Neural cell (in vitro differentiated cells): Measurements from ENCODE around the gene TECRL. TPM values are rescaled to one million over a fixed set of nuclear protein-coding genes. Genes with fewer than 3 reads are reported as not detected.

Source experiments
- H2AFZ ChIP-seq: fragments of 200-600, 300-800 bp; sonication (generic), shearing (Covaris generic); 2 replicates; pipeline ENCODE4 v1.6.0; 2014; ENCODE audit warnings: low read depth, mild to moderate bottlenecking, antibody characterized with exemption, low read length, moderate library complexity
- H3F3A ChIP-seq: fragments of 200-600 bp; shearing (Covaris generic); 2 replicates; pipeline ENCODE4 v1.6.1; 2016; ENCODE audit warnings: mild to moderate bottlenecking, moderate library complexity, mixed read lengths, antibody characterized with exemption, low read length; ENCODE audit not compliant: insufficient read depth, poor library complexity, severe bottlenecking
- H3K27ac ChIP-seq: fragments of 200-600, 300-800 bp; sonication (generic), shearing (Covaris generic); 2 replicates; pipeline ENCODE4 v1.5.1; 2014; ENCODE audit warnings: mild to moderate bottlenecking, low read length, moderate library complexity
- H3K27me3 ChIP-seq: fragments of 300-800, 200-600 bp; sonication (generic), shearing (Covaris generic); 2 replicates; pipeline ENCODE4 v1.6.0; 2014; ENCODE audit warnings: mild to moderate bottlenecking, low read depth, low read length, moderate library complexity; ENCODE audit not compliant: insufficient read depth
- H3K36me3 ChIP-seq: fragments of 300-800, 200-600 bp; sonication (generic), shearing (Covaris generic); 2 replicates; pipeline ENCODE4 v1.5.1; 2014; ENCODE audit warnings: mild to moderate bottlenecking, antibody characterized with exemption, low read length, moderate library complexity; ENCODE audit not compliant: insufficient read depth
- H3K4me2 ChIP-seq: fragments of 300-800, 200-600 bp; sonication (generic), shearing (Covaris generic); 2 replicates; pipeline ENCODE4 v1.6.0; 2014; ENCODE audit warnings: mild to moderate bottlenecking, low read length
- H3K4me3 ChIP-seq: fragments of 300-800, 200-600 bp; sonication (generic), shearing (Covaris generic); 2 replicates; pipeline ENCODE4 v1.5.1; 2014; ENCODE audit warnings: mild to moderate bottlenecking, low read length, moderate library complexity
- H3K79me2 ChIP-seq: fragments of 200-600 bp; shearing (Covaris generic); replicated peaks from 2 replicates; pipeline ENCODE4 v1.6.0; 2014; ENCODE audit warnings: mild to moderate bottlenecking, low read length, moderate library complexity; ENCODE audit not compliant: insufficient read depth
- H3K9ac ChIP-seq: fragments of 300-800, 200-600 bp; sonication (generic), shearing (Covaris generic); 2 replicates; pipeline ENCODE4 v1.6.1; 2016; ENCODE audit warnings: mild to moderate bottlenecking, low read length, mixed read lengths
- H3K9me2 ChIP-seq: fragments of 200-600 bp; shearing (Covaris generic); 2 replicates; pipeline ENCODE4 v1.6.1; 2016; ENCODE audit warnings: mild to moderate bottlenecking, low read length, mixed read lengths; ENCODE audit not compliant: insufficient read depth
- H3K9me3 ChIP-seq: fragments of 200-600, 300-800 bp; sonication (generic), shearing (Covaris generic); 2 replicates; pipeline ENCODE4 v1.6.1; 2016; ENCODE audit warnings: mild to moderate bottlenecking, mixed run types, low read length, moderate library complexity, mixed read lengths
- H4K20me1 ChIP-seq: fragments of 200-600 bp; shearing (Covaris generic); 2 replicates; pipeline ENCODE4 v1.6.1; 2016; ENCODE audit warnings: mild to moderate bottlenecking, mixed run types; ENCODE audit not compliant: insufficient read depth
- EP300 ChIP-seq: fragments of 450-650 bp; conservative IDR thresholded peaks from 2 replicates; pipeline ENCODE4 v1.6.1; 2014; ENCODE audit warnings: antibody characterized with exemption, mild to moderate bottlenecking, moderate library complexity; ENCODE audit not compliant: poor library complexity, severe bottlenecking
- EZH2 ChIP-seq: fragments of 200-600, 300-800 bp; shearing (Covaris generic), sonication (generic); IDR thresholded peaks from 2 replicates; pipeline ENCODE4 v1.6.1; 2014; ENCODE audit warnings: antibody characterized with exemption, low read length, borderline replicate concordance, mild to moderate bottlenecking; ENCODE audit not compliant: insufficient read depth, poor library complexity, severe bottlenecking
- MXI1 ChIP-seq: fragments of 450-650 bp; conservative IDR thresholded peaks from 2 replicates; pipeline ENCODE4 v1.6.1; 2014; ENCODE audit warnings: antibody characterized with exemption, mild to moderate bottlenecking; ENCODE audit not compliant: poor library complexity, severe bottlenecking
- POLR2AphosphoS5 ChIP-seq: IDR thresholded peaks from 2 replicates; pipeline ENCODE4 v1.6.1; 2012
- RAD21 ChIP-seq: fragments of 450-650 bp; conservative IDR thresholded peaks from 2 replicates; pipeline ENCODE4 v1.6.1; 2014; ENCODE audit warnings: antibody characterized with exemption, mild to moderate bottlenecking, moderate library complexity
- SMC3 ChIP-seq: fragments of 450-650 bp; conservative IDR thresholded peaks from 2 replicates; pipeline ENCODE4 v1.6.1; 2014; ENCODE audit warnings: antibody characterized with exemption, mild to moderate bottlenecking, moderate library complexity; ENCODE audit not compliant: poor library complexity
- TAF1 ChIP-seq: IDR thresholded peaks from 2 replicates; pipeline ENCODE4 v1.6.1; 2012; ENCODE audit warnings: low read depth
- polyA plus RNA-seq: library from polyadenylated mRNA; depleted of rRNA; stranded (reverse); fragments of >200 nt; gene quantifications from 2 replicates; pipeline ENCODE4 v1.2.3, GENCODE V29; 2014
- TF ChIP-seq, protein P1 (sequence below): IDR thresholded peaks from 2 replicates; pipeline ENCODE4 v1.6.1; 2012; ENCODE audit warnings: borderline replicate concordance
- TF ChIP-seq, protein P2 (sequence below): fragments of 450-650 bp; IDR thresholded peaks from 2 replicates; pipeline ENCODE4 v1.5.1; 2014; ENCODE audit warnings: antibody characterized with exemption, mild to moderate bottlenecking, moderate library complexity; ENCODE audit not compliant: poor library complexity, severe bottlenecking

Gene TECRL
- polyA plus RNA-seq, 1 donor from 2014 or later, result not detected

DNA sequence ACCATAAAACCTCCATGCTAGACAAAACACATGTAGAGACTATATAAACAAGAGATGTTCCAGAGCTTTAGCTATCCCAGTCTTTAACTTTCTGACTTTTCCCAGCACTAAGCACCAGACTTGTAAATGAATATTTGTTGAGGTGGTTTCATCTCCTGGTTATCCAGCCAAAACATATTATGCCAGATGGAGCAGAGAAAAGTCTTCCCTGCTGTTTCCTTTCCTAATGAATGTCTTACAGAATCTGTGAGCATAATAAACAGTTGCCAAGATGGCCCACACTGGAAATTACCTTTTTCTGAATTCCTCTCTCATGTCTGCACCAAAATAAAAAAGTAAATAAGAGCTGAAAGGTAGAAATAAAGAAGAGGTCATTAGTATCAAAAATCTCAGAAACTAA is 159.2 kb downstream of the TECRL start:
- H3F3A ChIP-seq, result no peaks in the 10 kb centered on the region
- no peaks in the 10 kb centered on the region for H3K27me3 ChIP-seq
- TF ChIP-seq TAF1 (no peak), SMC3 (no peak), EP300 (no peak), EZH2 (no peak), RAD21 (no peak), MXI1 (no peak), POLR2AphosphoS5 (no peak)
- TF ChIP-seq, protein P1, sequence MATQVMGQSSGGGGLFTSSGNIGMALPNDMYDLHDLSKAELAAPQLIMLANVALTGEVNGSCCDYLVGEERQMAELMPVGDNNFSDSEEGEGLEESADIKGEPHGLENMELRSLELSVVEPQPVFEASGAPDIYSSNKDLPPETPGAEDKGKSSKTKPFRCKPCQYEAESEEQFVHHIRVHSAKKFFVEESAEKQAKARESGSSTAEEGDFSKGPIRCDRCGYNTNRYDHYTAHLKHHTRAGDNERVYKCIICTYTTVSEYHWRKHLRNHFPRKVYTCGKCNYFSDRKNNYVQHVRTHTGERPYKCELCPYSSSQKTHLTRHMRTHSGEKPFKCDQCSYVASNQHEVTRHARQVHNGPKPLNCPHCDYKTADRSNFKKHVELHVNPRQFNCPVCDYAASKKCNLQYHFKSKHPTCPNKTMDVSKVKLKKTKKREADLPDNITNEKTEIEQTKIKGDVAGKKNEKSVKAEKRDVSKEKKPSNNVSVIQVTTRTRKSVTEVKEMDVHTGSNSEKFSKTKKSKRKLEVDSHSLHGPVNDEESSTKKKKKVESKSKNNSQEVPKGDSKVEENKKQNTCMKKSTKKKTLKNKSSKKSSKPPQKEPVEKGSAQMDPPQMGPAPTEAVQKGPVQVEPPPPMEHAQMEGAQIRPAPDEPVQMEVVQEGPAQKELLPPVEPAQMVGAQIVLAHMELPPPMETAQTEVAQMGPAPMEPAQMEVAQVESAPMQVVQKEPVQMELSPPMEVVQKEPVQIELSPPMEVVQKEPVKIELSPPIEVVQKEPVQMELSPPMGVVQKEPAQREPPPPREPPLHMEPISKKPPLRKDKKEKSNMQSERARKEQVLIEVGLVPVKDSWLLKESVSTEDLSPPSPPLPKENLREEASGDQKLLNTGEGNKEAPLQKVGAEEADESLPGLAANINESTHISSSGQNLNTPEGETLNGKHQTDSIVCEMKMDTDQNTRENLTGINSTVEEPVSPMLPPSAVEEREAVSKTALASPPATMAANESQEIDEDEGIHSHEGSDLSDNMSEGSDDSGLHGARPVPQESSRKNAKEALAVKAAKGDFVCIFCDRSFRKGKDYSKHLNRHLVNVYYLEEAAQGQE, result no peak
- TF ChIP-seq, protein P2, sequence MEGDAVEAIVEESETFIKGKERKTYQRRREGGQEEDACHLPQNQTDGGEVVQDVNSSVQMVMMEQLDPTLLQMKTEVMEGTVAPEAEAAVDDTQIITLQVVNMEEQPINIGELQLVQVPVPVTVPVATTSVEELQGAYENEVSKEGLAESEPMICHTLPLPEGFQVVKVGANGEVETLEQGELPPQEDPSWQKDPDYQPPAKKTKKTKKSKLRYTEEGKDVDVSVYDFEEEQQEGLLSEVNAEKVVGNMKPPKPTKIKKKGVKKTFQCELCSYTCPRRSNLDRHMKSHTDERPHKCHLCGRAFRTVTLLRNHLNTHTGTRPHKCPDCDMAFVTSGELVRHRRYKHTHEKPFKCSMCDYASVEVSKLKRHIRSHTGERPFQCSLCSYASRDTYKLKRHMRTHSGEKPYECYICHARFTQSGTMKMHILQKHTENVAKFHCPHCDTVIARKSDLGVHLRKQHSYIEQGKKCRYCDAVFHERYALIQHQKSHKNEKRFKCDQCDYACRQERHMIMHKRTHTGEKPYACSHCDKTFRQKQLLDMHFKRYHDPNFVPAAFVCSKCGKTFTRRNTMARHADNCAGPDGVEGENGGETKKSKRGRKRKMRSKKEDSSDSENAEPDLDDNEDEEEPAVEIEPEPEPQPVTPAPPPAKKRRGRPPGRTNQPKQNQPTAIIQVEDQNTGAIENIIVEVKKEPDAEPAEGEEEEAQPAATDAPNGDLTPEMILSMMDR, result no peak
- no peaks in the 10 kb centered on the region for H3K9me2 ChIP-seq
- no peaks in the 10 kb centered on the region for H3K36me3 ChIP-seq
- no peak overlapping the region for H2AFZ ChIP-seq
- H3K4me3 ChIP-seq, result no peak overlapping the region
- H4K20me1 ChIP-seq, result no peaks in the 10 kb centered on the region
- H3K9ac ChIP-seq, result no peak overlapping the region
- no peak overlapping the region for H3K27ac ChIP-seq
- H3K79me2 ChIP-seq, result no peaks in the 10 kb centered on the region
- H3K9me3 ChIP-seq, result no peaks in the 10 kb centered on the region
- H3K4me2 ChIP-seq, result no peak overlapping the region

DNA sequence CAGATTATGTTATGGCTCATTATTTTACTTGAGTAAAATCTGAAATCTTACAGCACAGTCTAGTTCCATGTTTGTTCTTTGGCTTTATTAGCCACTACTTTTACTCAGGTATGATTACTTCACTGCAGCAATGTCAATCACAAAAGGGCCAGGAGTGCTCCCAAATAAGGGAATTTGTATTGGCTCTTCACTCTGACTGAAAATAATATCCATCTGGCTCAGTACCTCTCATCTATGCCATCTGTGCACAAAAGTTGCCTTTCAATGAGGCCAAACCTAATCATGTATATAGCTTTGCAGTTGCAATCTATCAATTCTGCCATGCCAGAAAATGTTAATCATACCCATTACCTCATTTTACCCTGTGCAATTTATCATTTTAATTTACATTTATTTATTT is 161.1 kb downstream of the TECRL start:
- TF ChIP-seq, protein P2, result no peak
- TF ChIP-seq, protein P1, result no peak
- TF ChIP-seq POLR2AphosphoS5 (no peak), SMC3 (no peak), MXI1 (no peak), EZH2 (no peak), RAD21 (no peak), TAF1 (no peak), EP300 (no peak)
- Histone ChIP-seq H3K9me3 (no peaks in the 10 kb centered on the region), H3K79me2 (no peaks in the 10 kb centered on the region), H3K27me3 (no peaks in the 10 kb centered on the region), H3K9ac (no peak overlapping the region), H3K27ac (no peak overlapping the region), H3K9me2 (no peaks in the 10 kb centered on the region), H4K20me1 (no peaks in the 10 kb centered on the region), H3K4me2 (no peak overlapping the region), H3F3A (no peaks in the 10 kb centered on the region), H3K4me3 (no peak overlapping the region), H2AFZ (no peak overlapping the region), H3K36me3 (no peaks in the 10 kb centered on the region)
